Measurements from ENCODE around the gene PCSK7. TPM values are rescaled to one million over a fixed set of nuclear protein-coding genes. Genes with fewer than 3 reads are reported as not detected.
"Not testable (repeated sequence)": the region's sequence is repeated elsewhere in the genome, so short reads cannot be mapped to it uniquely, and the experiment has no call there.

The PCSK7 gene
- polyA plus RNA-seq, 2 donors: 22.8 to 37.3 TPM

- not testable (repeated sequence) for H3K9me3 ChIP-seq (ENCODE audit: control insufficient read depth in 2 of 2, insufficient read depth in 1 of 2, low read depth in 1 of 2, low read length in 1 of 2); H3K27me3 ChIP-seq (ENCODE audit: control insufficient read depth in 1 of 2, insufficient read depth in 2 of 2, low read length in 2 of 2); H3K27ac ChIP-seq (ENCODE audit: low read depth in 2 of 2, low read length in 1 of 2); H3K4me3 ChIP-seq (ENCODE audit: low read depth in 1 of 2, low read length in 2 of 2); H3K4me1 ChIP-seq (ENCODE audit: control insufficient read depth in 2 of 2, insufficient read depth in 2 of 2, low read length in 1 of 2)
- peaks cover 0 to 15% of the 10 kb centered on the region in 2 donors for H3K36me3 ChIP-seq (ENCODE audit: control insufficient read depth in 2 of 2, insufficient read depth in 2 of 2, low read length in 1 of 2)
- WGBS, 2 donors: 88 to 93% methylated on average over 5 of the region's 5 CpGs
These were observed 24.4 kb downstream of the PCSK7 start for GRCh38 chr11:117207481-117207880.

- 72 to 84% methylated on average over 5 to 6 of the region's 11 CpGs for WGBS, 2 donors
- H3K27ac ChIP-seq (ENCODE audit: low read depth in 2 of 2, low read length in 1 of 2); H3K9me3 ChIP-seq (ENCODE audit: control insufficient read depth in 2 of 2, insufficient read depth in 1 of 2, low read depth in 1 of 2, low read length in 1 of 2); H3K4me3 ChIP-seq (ENCODE audit: low read depth in 1 of 2, low read length in 2 of 2); H3K4me1 ChIP-seq (ENCODE audit: control insufficient read depth in 2 of 2, insufficient read depth in 2 of 2, low read length in 1 of 2); H3K27me3 ChIP-seq (ENCODE audit: control insufficient read depth in 1 of 2, insufficient read depth in 2 of 2, low read length in 2 of 2): not testable (repeated sequence)
- H3K36me3 ChIP-seq (ENCODE audit: control insufficient read depth in 2 of 2, insufficient read depth in 2 of 2, low read length in 1 of 2): peaks cover 0 to 17% of the 10 kb centered on the region in 2 donors
These were observed 25.0 kb downstream of the PCSK7 start for GRCh38 chr11:117206859-117207258.

GRCh38 chr11:117206111-117206510 is 25.8 kb downstream of the PCSK7 start:
- 72 to 81% methylated on average over 7 to 8 of the region's 8 CpGs for WGBS, 2 donors
- H3K9me3 ChIP-seq (ENCODE audit: control insufficient read depth in 2 of 2, insufficient read depth in 1 of 2, low read depth in 1 of 2, low read length in 1 of 2); H3K4me1 ChIP-seq (ENCODE audit: control insufficient read depth in 2 of 2, insufficient read depth in 2 of 2, low read length in 1 of 2); H3K27me3 ChIP-seq (ENCODE audit: control insufficient read depth in 1 of 2, insufficient read depth in 2 of 2, low read length in 2 of 2); H3K27ac ChIP-seq (ENCODE audit: low read depth in 2 of 2, low read length in 1 of 2); H3K4me3 ChIP-seq (ENCODE audit: low read depth in 1 of 2, low read length in 2 of 2): not testable (repeated sequence)
- H3K36me3 ChIP-seq (ENCODE audit: control insufficient read depth in 2 of 2, insufficient read depth in 2 of 2, low read length in 1 of 2): peaks cover 0 to 17% of the 10 kb centered on the region in 2 donors

GRCh38 chr11:117205211-117205818 is 26.6 kb downstream of the PCSK7 start:
- Histone ChIP-seq H3K27ac (ENCODE audit: low read depth in 2 of 2, low read length in 1 of 2) (peak overlapping the region; percentile 20 to 59), H3K27me3 (ENCODE audit: control insufficient read depth in 1 of 2, insufficient read depth in 2 of 2, low read length in 2 of 2) (no peaks in the 10 kb centered on the region), H3K36me3 (ENCODE audit: control insufficient read depth in 2 of 2, insufficient read depth in 2 of 2, low read length in 1 of 2) (peaks cover 0 to 17% of the 10 kb centered on the region in 2 donors), H3K9me3 (ENCODE audit: control insufficient read depth in 2 of 2, insufficient read depth in 1 of 2, low read depth in 1 of 2, low read length in 1 of 2) (no peaks in the 10 kb centered on the region), H3K4me1 (ENCODE audit: control insufficient read depth in 2 of 2, insufficient read depth in 2 of 2, low read length in 1 of 2) (peaks cover 0 to 2% of the 10 kb centered on the region in 2 donors), H3K4me3 (ENCODE audit: low read depth in 1 of 2, low read length in 2 of 2) (no peak overlapping the region)
- 80 to 81% methylated on average over 11 of the region's 11 CpGs for WGBS, 2 donors

- Histone ChIP-seq H3K27me3 (ENCODE audit: control insufficient read depth in 1 of 2, insufficient read depth in 2 of 2, low read length in 2 of 2) (no peaks in the 10 kb centered on the region), H3K27ac (ENCODE audit: low read depth in 2 of 2, low read length in 1 of 2) (peak overlapping the region; percentile 36 to 70), H3K4me1 (ENCODE audit: control insufficient read depth in 2 of 2, insufficient read depth in 2 of 2, low read length in 1 of 2) (peaks cover 0 to 2% of the 10 kb centered on the region in 2 donors), H3K36me3 (ENCODE audit: control insufficient read depth in 2 of 2, insufficient read depth in 2 of 2, low read length in 1 of 2) (peaks cover 0 to 17% of the 10 kb centered on the region in 2 donors), H3K9me3 (ENCODE audit: control insufficient read depth in 2 of 2, insufficient read depth in 1 of 2, low read depth in 1 of 2, low read length in 1 of 2) (no peaks in the 10 kb centered on the region), H3K4me3 (ENCODE audit: low read depth in 1 of 2, low read length in 2 of 2) (no peak overlapping the region)
- WGBS, 2 donors: 75 to 79% methylated on average over 17 of the region's 17 CpGs
These were observed 27.4 kb downstream of the PCSK7 start for GRCh38 chr11:117204283-117205080.

GRCh38 chr11:117203069-117203407 is 28.8 kb downstream of the PCSK7 start:
- H3K27ac ChIP-seq (ENCODE audit: low read depth in 2 of 2, low read length in 1 of 2): peak overlapping the region; percentile 61 to 70
- no peaks in the 10 kb centered on the region for H3K9me3 ChIP-seq (ENCODE audit: control insufficient read depth in 2 of 2, insufficient read depth in 1 of 2, low read depth in 1 of 2, low read length in 1 of 2)
- H3K4me3 ChIP-seq (ENCODE audit: low read depth in 1 of 2, low read length in 2 of 2): peak overlapping the region; percentile 24 to 44
- H3K36me3 ChIP-seq (ENCODE audit: control insufficient read depth in 2 of 2, insufficient read depth in 2 of 2, low read length in 1 of 2): peaks cover 0 to 17% of the 10 kb centered on the region in 2 donors
- 85 to 90% methylated on average over 10 of the region's 10 CpGs for WGBS, 2 donors
- peaks cover 0 to 4% of the 10 kb centered on the region in 2 donors for H3K4me1 ChIP-seq (ENCODE audit: control insufficient read depth in 2 of 2, insufficient read depth in 2 of 2, low read length in 1 of 2)
- no peaks in the 10 kb centered on the region for H3K27me3 ChIP-seq (ENCODE audit: control insufficient read depth in 1 of 2, insufficient read depth in 2 of 2, low read length in 2 of 2)

GRCh38 chr11:117202386-117203068 is 29.3 kb downstream of the PCSK7 start:
- H3K27me3 ChIP-seq (ENCODE audit: control insufficient read depth in 1 of 2, insufficient read depth in 2 of 2, low read length in 2 of 2): no peaks in the 10 kb centered on the region
- 73 to 75% methylated on average over 7 of the region's 7 CpGs for WGBS, 2 donors
- H3K9me3 ChIP-seq (ENCODE audit: control insufficient read depth in 2 of 2, insufficient read depth in 1 of 2, low read depth in 1 of 2, low read length in 1 of 2): no peaks in the 10 kb centered on the region
- peaks cover 0 to 9% of the 10 kb centered on the region in 2 donors for H3K4me1 ChIP-seq (ENCODE audit: control insufficient read depth in 2 of 2, insufficient read depth in 2 of 2, low read length in 1 of 2)
- peaks cover 0 to 17% of the 10 kb centered on the region in 2 donors for H3K36me3 ChIP-seq (ENCODE audit: control insufficient read depth in 2 of 2, insufficient read depth in 2 of 2, low read length in 1 of 2)
- peak overlapping the region; percentile 61 to 70 for H3K27ac ChIP-seq (ENCODE audit: low read depth in 2 of 2, low read length in 1 of 2)
- H3K4me3 ChIP-seq (ENCODE audit: low read depth in 1 of 2, low read length in 2 of 2): peak overlapping the region; percentile 44 to 49

GRCh38 chr11:117201658-117202305 is 30.1 kb downstream of the PCSK7 start:
- WGBS, 2 donors: 57 to 62% methylated on average over 14 of the region's 14 CpGs
- peak overlapping the region; percentile 61 to 86 for H3K27ac ChIP-seq (ENCODE audit: low read depth in 2 of 2, low read length in 1 of 2)
- H3K4me3 ChIP-seq (ENCODE audit: low read depth in 1 of 2, low read length in 2 of 2): peak overlapping the region; percentile 44 to 49
- peaks cover 0 to 17% of the 10 kb centered on the region in 2 donors for H3K36me3 ChIP-seq (ENCODE audit: control insufficient read depth in 2 of 2, insufficient read depth in 2 of 2, low read length in 1 of 2)
- peaks cover 0 to 12% of the 10 kb centered on the region in 2 donors for H3K4me1 ChIP-seq (ENCODE audit: control insufficient read depth in 2 of 2, insufficient read depth in 2 of 2, low read length in 1 of 2)
- H3K9me3 ChIP-seq (ENCODE audit: control insufficient read depth in 2 of 2, insufficient read depth in 1 of 2, low read depth in 1 of 2, low read length in 1 of 2): no peaks in the 10 kb centered on the region
- H3K27me3 ChIP-seq (ENCODE audit: control insufficient read depth in 1 of 2, insufficient read depth in 2 of 2, low read length in 2 of 2): no peaks in the 10 kb centered on the region
